ENCODE data around the gene MYO1B. TPM values are rescaled to one million over a fixed set of nuclear protein-coding genes. Genes with fewer than 3 reads are reported as not detected.

Gene MYO1B
- total and polyA plus RNA-seq, 2 experiments from 2014 or later: 26.4 to 70.6 TPM

DNA sequence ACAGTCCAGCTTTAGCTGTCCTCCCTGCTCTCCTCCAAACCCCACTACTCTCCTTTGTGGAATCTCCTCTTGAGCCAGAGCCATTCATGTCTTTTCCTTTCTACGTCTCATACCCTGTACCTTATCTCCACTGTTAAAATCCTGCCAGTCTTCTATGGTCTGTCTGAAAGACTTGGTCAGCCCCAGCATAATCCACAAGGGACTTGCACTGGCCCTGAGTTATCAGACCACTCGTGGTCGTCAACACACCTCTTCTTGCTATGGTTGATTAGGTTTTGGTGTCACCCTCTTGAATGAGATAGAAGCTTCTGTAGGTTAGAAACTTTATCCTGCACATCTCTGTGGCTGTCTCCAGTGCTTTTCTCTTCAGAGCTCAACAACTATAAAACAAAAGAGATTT, 56.8 kb downstream of the MYO1B start (continued):
- TF ChIP-seq, protein P1, sequence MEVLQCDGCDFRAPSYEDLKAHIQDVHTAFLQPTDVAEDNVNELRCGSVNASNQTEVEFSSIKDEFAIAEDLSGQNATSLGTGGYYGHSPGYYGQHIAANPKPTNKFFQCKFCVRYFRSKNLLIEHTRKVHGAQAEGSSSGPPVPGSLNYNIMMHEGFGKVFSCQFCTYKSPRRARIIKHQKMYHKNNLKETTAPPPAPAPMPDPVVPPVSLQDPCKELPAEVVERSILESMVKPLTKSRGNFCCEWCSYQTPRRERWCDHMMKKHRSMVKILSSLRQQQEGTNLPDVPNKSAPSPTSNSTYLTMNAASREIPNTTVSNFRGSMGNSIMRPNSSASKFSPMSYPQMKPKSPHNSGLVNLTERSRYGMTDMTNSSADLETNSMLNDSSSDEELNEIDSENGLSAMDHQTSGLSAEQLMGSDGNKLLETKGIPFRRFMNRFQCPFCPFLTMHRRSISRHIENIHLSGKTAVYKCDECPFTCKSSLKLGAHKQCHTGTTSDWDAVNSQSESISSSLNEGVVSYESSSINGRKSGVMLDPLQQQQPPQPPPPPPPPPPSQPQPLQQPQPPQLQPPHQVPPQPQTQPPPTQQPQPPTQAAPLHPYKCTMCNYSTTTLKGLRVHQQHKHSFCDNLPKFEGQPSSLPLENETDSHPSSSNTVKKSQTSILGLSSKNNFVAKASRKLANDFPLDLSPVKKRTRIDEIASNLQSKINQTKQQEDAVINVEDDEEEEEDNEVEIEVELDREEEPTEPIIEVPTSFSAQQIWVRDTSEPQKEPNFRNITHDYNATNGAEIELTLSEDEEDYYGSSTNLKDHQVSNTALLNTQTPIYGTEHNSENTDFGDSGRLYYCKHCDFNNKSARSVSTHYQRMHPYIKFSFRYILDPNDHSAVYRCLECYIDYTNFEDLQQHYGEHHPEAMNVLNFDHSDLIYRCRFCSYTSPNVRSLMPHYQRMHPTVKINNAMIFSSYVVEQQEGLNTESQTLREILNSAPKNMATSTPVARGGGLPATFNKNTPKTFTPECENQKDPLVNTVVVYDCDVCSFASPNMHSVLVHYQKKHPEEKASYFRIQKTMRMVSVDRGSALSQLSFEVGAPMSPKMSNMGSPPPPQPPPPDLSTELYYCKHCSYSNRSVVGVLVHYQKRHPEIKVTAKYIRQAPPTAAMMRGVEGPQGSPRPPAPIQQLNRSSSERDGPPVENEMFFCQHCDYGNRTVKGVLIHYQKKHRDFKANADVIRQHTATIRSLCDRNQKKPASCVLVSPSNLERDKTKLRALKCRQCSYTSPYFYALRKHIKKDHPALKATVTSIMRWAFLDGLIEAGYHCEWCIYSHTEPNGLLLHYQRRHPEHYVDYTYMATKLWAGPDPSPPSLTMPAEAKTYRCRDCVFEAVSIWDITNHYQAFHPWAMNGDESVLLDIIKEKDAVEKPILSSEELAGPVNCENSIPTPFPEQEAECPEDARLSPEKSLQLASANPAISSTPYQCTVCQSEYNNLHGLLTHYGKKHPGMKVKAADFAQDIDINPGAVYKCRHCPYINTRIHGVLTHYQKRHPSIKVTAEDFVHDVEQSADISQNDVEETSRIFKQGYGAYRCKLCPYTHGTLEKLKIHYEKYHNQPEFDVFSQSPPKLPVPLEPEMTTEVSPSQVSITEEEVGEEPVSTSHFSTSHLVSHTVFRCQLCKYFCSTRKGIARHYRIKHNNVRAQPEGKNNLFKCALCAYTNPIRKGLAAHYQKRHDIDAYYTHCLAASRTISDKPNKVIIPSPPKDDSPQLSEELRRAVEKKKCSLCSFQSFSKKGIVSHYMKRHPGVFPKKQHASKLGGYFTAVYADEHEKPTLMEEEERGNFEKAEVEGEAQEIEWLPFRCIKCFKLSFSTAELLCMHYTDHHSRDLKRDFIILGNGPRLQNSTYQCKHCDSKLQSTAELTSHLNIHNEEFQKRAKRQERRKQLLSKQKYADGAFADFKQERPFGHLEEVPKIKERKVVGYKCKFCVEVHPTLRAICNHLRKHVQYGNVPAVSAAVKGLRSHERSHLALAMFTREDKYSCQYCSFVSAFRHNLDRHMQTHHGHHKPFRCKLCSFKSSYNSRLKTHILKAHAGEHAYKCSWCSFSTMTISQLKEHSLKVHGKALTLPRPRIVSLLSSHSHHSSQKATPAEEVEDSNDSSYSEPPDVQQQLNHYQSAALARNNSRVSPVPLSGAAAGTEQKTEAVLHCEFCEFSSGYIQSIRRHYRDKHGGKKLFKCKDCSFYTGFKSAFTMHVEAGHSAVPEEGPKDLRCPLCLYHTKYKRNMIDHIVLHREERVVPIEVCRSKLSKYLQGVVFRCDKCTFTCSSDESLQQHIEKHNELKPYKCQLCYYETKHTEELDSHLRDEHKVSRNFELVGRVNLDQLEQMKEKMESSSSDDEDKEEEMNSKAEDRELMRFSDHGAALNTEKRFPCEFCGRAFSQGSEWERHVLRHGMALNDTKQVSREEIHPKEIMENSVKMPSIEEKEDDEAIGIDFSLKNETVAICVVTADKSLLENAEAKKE (CRISPR knock-in tag; IDR thresholded peaks at IDR 0.05): no peak
- TF ChIP-seq, protein P2, sequence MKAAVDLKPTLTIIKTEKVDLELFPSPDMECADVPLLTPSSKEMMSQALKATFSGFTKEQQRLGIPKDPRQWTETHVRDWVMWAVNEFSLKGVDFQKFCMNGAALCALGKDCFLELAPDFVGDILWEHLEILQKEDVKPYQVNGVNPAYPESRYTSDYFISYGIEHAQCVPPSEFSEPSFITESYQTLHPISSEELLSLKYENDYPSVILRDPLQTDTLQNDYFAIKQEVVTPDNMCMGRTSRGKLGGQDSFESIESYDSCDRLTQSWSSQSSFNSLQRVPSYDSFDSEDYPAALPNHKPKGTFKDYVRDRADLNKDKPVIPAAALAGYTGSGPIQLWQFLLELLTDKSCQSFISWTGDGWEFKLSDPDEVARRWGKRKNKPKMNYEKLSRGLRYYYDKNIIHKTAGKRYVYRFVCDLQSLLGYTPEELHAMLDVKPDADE (IDR thresholded peaks at IDR 0.05): no peak
- TF ChIP-seq, protein P3, sequence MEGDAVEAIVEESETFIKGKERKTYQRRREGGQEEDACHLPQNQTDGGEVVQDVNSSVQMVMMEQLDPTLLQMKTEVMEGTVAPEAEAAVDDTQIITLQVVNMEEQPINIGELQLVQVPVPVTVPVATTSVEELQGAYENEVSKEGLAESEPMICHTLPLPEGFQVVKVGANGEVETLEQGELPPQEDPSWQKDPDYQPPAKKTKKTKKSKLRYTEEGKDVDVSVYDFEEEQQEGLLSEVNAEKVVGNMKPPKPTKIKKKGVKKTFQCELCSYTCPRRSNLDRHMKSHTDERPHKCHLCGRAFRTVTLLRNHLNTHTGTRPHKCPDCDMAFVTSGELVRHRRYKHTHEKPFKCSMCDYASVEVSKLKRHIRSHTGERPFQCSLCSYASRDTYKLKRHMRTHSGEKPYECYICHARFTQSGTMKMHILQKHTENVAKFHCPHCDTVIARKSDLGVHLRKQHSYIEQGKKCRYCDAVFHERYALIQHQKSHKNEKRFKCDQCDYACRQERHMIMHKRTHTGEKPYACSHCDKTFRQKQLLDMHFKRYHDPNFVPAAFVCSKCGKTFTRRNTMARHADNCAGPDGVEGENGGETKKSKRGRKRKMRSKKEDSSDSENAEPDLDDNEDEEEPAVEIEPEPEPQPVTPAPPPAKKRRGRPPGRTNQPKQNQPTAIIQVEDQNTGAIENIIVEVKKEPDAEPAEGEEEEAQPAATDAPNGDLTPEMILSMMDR (conservative IDR thresholded peaks at IDR 0.05; ENCODE audit: low read depth in 2 of 2): no peak
- TF ChIP-seq NANOG (IDR thresholded peaks at IDR 0.05; ENCODE audit: borderline replicate concordance) (no peak), CREB1 (CRISPR knock-in tag; IDR thresholded peaks at IDR 0.05; ENCODE audit: low read depth) (no peak), JUNB (IDR thresholded peaks at IDR 0.05; ENCODE audit: unreplicated experiment) (no peak), ZNF331 (CRISPR knock-in tag; IDR thresholded peaks at IDR 0.05; ENCODE audit: low read depth) (no peak), STAT1 (IDR thresholded peaks at IDR 0.05; ENCODE audit: unreplicated experiment) (no peak)
